A549 (cell line): ENCODE results near the gene EID2. TPM values are rescaled to one million over a fixed set of nuclear protein-coding genes. Genes with fewer than 3 reads are reported as not detected.

ENCODE experiments used
- ATAC-seq, 2 experiments: fragments of 200-7000 bp in 1 of 2; fragments of >200 bp in 1 of 2; cut with Nextera tagmentation in 1 of 2; cut with Tn5 transposase in 1 of 2; 3 replicates each; pipeline versions ENCODE4 v1.8.0 to v1.9.1; 2018 to 2020; ENCODE audit warnings: mild to moderate bottlenecking in 1 of 2, moderate library complexity in 1 of 2
- CTCF ChIA-PET: fragments of 300-600 bp; sonication (Branson Sonifier 250); formaldehyde crosslinking; extraction: SDS; loops from one replicate; lab custom pipeline; 2021; ENCODE audit warnings: antibody characterized with exemption, inconsistent platforms; lab: Yijun Ruan, JAX
- POLR2A ChIA-PET: fragments of 350-600 bp; formaldehyde crosslinking; extraction: SDS; loops from one replicate; lab custom pipeline; 2021; ENCODE audit warnings: antibody characterized with exemption, inconsistent platforms; lab: Yijun Ruan, JAX
- DNase-seq, 2 experiments: peaks; one replicate each; pipeline versions ENCODE4 v3.0.0 to v3.0.0-alpha.2; 2011 to 2016; ENCODE audit warnings: low read depth in 1 of 2, low spot score in 1 of 2
- FAIRE-seq: peaks from 2 replicates; lab custom pipeline; 2011; peaks lifted over from hg19 to GRCh38; lab: Jason Lieb, UNC
- H3K27ac ChIP-seq, 2 experiments: fragments of >200 bp; sonication (Bioruptor Twin); formaldehyde crosslinking; 3 replicates each; pipeline ENCODE4 v1.5.1; 2016 to 2017
- H3K4me1 ChIP-seq: fragments of >200 bp; sonication (Bioruptor Twin); formaldehyde crosslinking; 3 replicates; pipeline ENCODE4 v1.6.1; 2016
- H3K4me2 ChIP-seq: fragments of >200 bp; sonication (Bioruptor Twin); formaldehyde crosslinking; 3 replicates; pipeline ENCODE4 v1.6.1; 2016
- H3K4me3 ChIP-seq: fragments of >200 bp; sonication (Bioruptor Twin); formaldehyde crosslinking; 3 replicates; pipeline ENCODE4 v1.5.1; 2016
- H3K9me3 ChIP-seq: fragments of >200 bp; sonication (Bioruptor Twin); formaldehyde crosslinking; 3 replicates; pipeline ENCODE4 v1.6.1; 2016
- CBX8 ChIP-seq: fragments of 200-600 bp; sonication (generic); IDR thresholded peaks from 2 replicates; pipeline ENCODE4 v1.6.1; 2016
- EHF ChIP-seq: fragments of 250-450 bp; sonication (Bioruptor Pico); IDR thresholded peaks from 2 replicates; pipeline ENCODE4 v1.5.0; 2020; ENCODE audit warnings: mild to moderate bottlenecking
- EHMT2 ChIP-seq: fragments of 200-600 bp; sonication (generic); IDR thresholded peaks from 2 replicates; pipeline ENCODE4 v1.6.1; 2016; ENCODE audit warnings: antibody characterized with exemption, low read depth, mild to moderate bottlenecking, moderate library complexity
- ESRRA ChIP-seq: fragments of 150-350 bp; IDR thresholded peaks from 2 replicates; pipeline ENCODE4 v1.6.1; 2014; ENCODE audit warnings: mild to moderate bottlenecking, low read length, borderline replicate concordance
- FOSL2 ChIP-seq, 2 experiments: fragments of 450-650 bp in 1 of 2; fragments of >200 bp in 1 of 2; sonication (Bioruptor Twin) in 1 of 2; formaldehyde crosslinking; IDR thresholded peaks; 2 replicates each; pipeline versions ENCODE4 v1.5.0 to v1.6.1; 2016 to 2020; ENCODE audit warnings: mild to moderate bottlenecking in 1 of 2, moderate library complexity in 1 of 2
- HDAC2 ChIP-seq: fragments of 200-600 bp; sonication (generic); IDR thresholded peaks from 2 replicates; pipeline ENCODE4 v1.6.1; 2016
- HEYL ChIP-seq: fragments of 250-450 bp; sonication (Bioruptor Pico); IDR thresholded peaks from 2 replicates; pipeline ENCODE4 v1.8.0; 2021; ENCODE audit warnings: mild to moderate bottlenecking, moderate library complexity
- HOXB13 ChIP-seq: fragments of 250-450 bp; sonication (Bioruptor Pico); IDR thresholded peaks from 2 replicates; pipeline ENCODE4 v1.5.0; 2020; ENCODE audit warnings: low read depth, mild to moderate bottlenecking, moderate library complexity
- JUN ChIP-seq, 2 experiments: fragments of >200 bp; sonication (Bioruptor Twin); formaldehyde crosslinking; IDR thresholded peaks; 2 replicates in 1 of 2; 3 replicates in 1 of 2; pipeline ENCODE4 v1.6.1; 2016 to 2017
- KDM5A ChIP-seq: fragments of 200-600 bp; sonication (generic); IDR thresholded peaks from 2 replicates; pipeline ENCODE4 v1.6.1; 2016; ENCODE audit warnings: antibody characterized with exemption, mild to moderate bottlenecking
- MAZ ChIP-seq: fragments of 150-350 bp; IDR thresholded peaks from 2 replicates; pipeline ENCODE4 v1.6.1; 2014; ENCODE audit warnings: antibody characterized with exemption, low read depth, low read length, borderline replicate concordance
- MYC ChIP-seq: IDR thresholded peaks from 2 replicates; pipeline ENCODE4 v1.6.1; 2012; ENCODE audit warnings: mild to moderate bottlenecking, inconsistent platforms, low read length, improper control_type of control experiment, borderline replicate concordance
- NFE2L2 ChIP-seq: fragments of 150-350 bp; conservative IDR thresholded peaks from 2 replicates; pipeline ENCODE4 v1.6.1; 2014; ENCODE audit warnings: low read length
- PHF8 ChIP-seq: fragments of 200-600 bp; sonication (generic); IDR thresholded peaks from 2 replicates; pipeline ENCODE4 v1.6.1; 2016; ENCODE audit warnings: low read depth, mild to moderate bottlenecking, antibody characterized with exemption, moderate library complexity, borderline replicate concordance
- POLR2A ChIP-seq: IDR thresholded peaks from 2 replicates; pipeline ENCODE4 v1.6.1; 2012; ENCODE audit warnings: mild to moderate bottlenecking, low read length
- RAD21 ChIP-seq, 2 experiments: fragments of >200 bp in 1 of 2; sonication (Bioruptor Twin) in 1 of 2; formaldehyde crosslinking in 1 of 2; IDR thresholded peaks in 1 of 2; conservative IDR thresholded peaks in 1 of 2; 2 replicates in 1 of 2; 3 replicates in 1 of 2; pipeline ENCODE4 v1.6.1; 2012 to 2018; ENCODE audit warnings: inconsistent platforms in 1 of 2
- RFX5 ChIP-seq: fragments of 450-650 bp; IDR thresholded peaks from 2 replicates; pipeline ENCODE4 v1.7.1; 2014; ENCODE audit warnings: antibody characterized with exemption, mild to moderate bottlenecking, moderate library complexity
- RNF2 ChIP-seq: fragments of 200-600 bp; sonication (generic); IDR thresholded peaks from 2 replicates; pipeline ENCODE4 v1.6.1; 2016; ENCODE audit warnings: low read depth, mild to moderate bottlenecking, antibody characterized with exemption, moderate library complexity, borderline replicate concordance
- SMC3 ChIP-seq: fragments of >200 bp; sonication (Bioruptor Twin); formaldehyde crosslinking; IDR thresholded peaks from 3 replicates; pipeline ENCODE4 v1.6.1; 2018; ENCODE audit warnings: inconsistent platforms
- TFCP2L1 ChIP-seq: fragments of 250-450 bp; sonication (Bioruptor Pico); IDR thresholded peaks from 2 replicates; pipeline ENCODE4 v1.5.0; 2021; ENCODE audit warnings: mild to moderate bottlenecking
- ZC3H11A ChIP-seq: fragments of 450-650 bp; IDR thresholded peaks from 2 replicates; pipeline ENCODE4 v1.6.1; 2014; ENCODE audit warnings: antibody characterized with exemption, mild to moderate bottlenecking
- ZSCAN20 ChIP-seq: fragments of 250-450 bp; sonication (Bioruptor Pico); IDR thresholded peaks from 2 replicates; pipeline ENCODE4 v1.8.0; 2022; ENCODE audit warnings: mild to moderate bottlenecking, moderate library complexity
- whole genome bisulfite sequencing: methylation state at CpG from one replicate; pipeline ENCODE4 v1.1.6; 2017; ENCODE audit errors: missing lambda C conversion rate; 5-methylcytosine and 5-hydroxymethylcytosine counted together
- polyA plus RNA-seq, 4 experiments: library from polyadenylated mRNA; depleted of rRNA in 3 of 4; stranded (reverse); fragments of >200 nt; fragmentation: RNase III in 1 of 4; extraction: RNeasy Plus Mini Kit Qiagen cat#74134 plus additional on column Dnase treatment in 1 of 4; gene quantifications; 2 replicates in 3 of 4; 3 replicates in 1 of 4; pipeline ENCODE4 v1.2.3, GENCODE V29; 2011 to 2017
- TF ChIP-seq, protein P1 (sequence below): fragments of >200 bp; sonication (Bioruptor Twin); formaldehyde crosslinking; IDR thresholded peaks from 3 replicates; pipeline ENCODE4 v1.6.1; 2016
- TF ChIP-seq, protein P2 (sequence below): IDR thresholded peaks from 2 replicates; pipeline ENCODE4 v1.6.1; 2012; ENCODE audit warnings: low read depth, borderline replicate concordance
- TF ChIP-seq, protein P3 (sequence below): fragments of >200 bp; sonication (Bioruptor Twin); formaldehyde crosslinking; IDR thresholded peaks from 3 replicates; pipeline ENCODE4 v1.5.1; 2016

The EID2 gene
- polyA plus RNA-seq, 2 of the 4 experiments (the other 2 are of a cell fraction): 26.1 to 53.0 TPM

DNA sequence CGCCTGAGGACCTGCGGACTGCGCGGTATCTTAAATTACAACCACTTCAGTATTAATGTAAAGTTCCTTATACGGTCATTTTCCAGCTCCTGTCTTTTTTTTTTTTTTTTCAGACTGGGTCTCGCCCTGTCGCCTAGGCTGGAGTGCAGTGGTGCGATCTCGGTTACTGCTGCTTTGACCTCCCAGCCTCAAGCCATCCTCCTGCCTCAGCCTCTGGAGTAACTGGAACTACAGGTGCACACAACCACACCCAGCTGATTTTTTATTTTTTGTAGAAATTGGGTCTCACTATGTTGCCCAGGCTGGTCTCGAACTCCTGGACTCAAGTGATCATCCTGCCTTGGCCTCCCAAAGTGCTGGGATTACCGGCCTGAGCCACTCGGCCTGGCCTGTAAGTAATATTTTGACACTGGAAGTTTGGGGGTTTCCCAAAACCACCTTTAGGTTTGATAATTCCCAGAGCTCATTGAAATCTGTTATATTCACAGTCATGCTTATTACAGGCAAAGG is 6.9 kb downstream of the EID2 start:
- Histone ChIP-seq H3K4me3 (0 out of 3 replicates have a peak overlapping the region, but pooled peaks have one; percentile 3), H3K4me1 (peaks cover 14% of the 10 kb centered on the region), H3K27ac (no peak overlapping the region; a peak in 1 of 6 replicates), H3K4me2 (peak overlapping the region; percentile 61), H3K9me3 (no peaks in the 10 kb centered on the region)
- FAIRE-seq (no peak), DNase-seq (no peak), ATAC-seq (peak; percentile 5 to 39; a peak in 3 of 6 replicates)
- 28% methylated on average over 12 of the region's 12 CpGs for WGBS
- TF ChIP-seq TFCP2L1 (CRISPR knock-in tag): no peak
- no peak for TF ChIP-seq EHMT2
- no peak for TF ChIP-seq CBX8
- 0 out of 2 replicates have a peak, but pooled peaks have one; percentile 21 for TF ChIP-seq HOXB13 (CRISPR knock-in tag)
- ChIA-PET CTCF (interaction anchor here (0.6 to 14.2 kb wide), 40 partner anchors 9 to 831 kb away, joined by 3 to 299 read pairs (median 10); partner anchors contain the start of genes DLL3, MED29, PAF1 and PLEKHG2), POLR2A (interaction anchor here (0.6 to 3.4 kb wide), 9 partner anchors 52 to 301 kb away, joined by 3 to 40 read pairs (median 4); partner anchors contain the start of genes DYRK1B, RPS16, SUPT5H and TIMM50)

DNA sequence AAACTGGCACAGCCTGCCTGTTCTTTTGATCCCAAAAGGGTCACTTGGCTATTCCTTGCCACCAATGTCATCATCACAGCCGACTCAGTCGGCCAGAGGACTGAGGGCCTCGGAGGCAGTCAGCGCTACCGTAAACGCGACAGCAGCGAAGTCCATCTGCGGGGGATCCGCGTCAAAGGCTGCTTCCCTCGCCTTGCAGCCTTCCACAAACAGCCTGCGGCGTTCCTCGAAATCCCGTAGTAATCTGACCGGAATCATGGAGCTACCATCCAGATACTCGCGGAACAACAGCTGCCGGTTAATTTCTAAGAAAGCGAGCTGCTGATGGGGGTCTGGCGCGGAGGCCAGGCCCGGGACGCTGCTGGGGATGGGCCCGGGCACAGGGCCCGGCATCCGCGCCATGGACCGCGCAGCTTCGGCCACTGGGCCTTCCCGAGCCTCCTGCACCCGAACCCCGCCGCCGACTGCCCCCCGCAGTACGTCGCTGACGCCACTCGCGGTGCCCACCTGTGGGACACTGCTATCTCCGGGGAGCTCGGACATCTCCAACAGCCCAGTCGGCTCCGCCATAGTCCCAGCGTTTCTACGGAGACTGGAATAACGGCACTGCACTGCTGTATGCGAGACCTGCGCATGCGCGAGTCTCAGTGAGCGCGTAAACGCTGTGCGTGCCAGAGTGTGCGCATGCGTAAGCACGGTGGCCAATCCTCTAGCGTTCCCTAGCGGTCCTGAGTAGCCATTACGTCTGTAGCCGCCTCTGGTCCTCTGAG is 7.5 kb downstream of the EID2 start, which contains the start of gene EID2B:
Gene EID2B, minus strand, starts transcription at position 620 of the 770 bp plus-strand sequence. Its CDS starts 50 bp downstream, at position 570.
- FAIRE-seq: peak; percentile 100

More for the DNA sequence above, 7.5 kb downstream of the EID2 start, which contains the start of gene EID2B:
- ATAC-seq: peak; percentile 95 to 96
- H3K4me1 ChIP-seq: peaks cover 14% of the 10 kb centered on the region
- CTCF ChIA-PET: interaction anchor here (0.6 to 14.2 kb wide), 48 partner anchors 8 to 749 kb away, joined by 3 to 299 read pairs (median 6); partner anchors contain the start of genes DLL3, MED29, PAF1 and PLEKHG2
- WGBS: under 1% methylated on average over 65 of the region's 65 CpGs
- TF ChIP-seq SMC3 (peak; percentile 87), EHF (CRISPR knock-in tag) (no peak), MYC (peak; percentile 41; the same call in 1 of the 2 replicates), PHF8 (peak; percentile 96), RNF2 (peak; percentile 40; the same call in 1 of the 2 replicates), ZC3H11A (no peak), ZSCAN20 (CRISPR knock-in tag) (no peak), FOSL2 (IDR thresholded peaks at IDR 0.05) (no peak), FOSL2 (CRISPR knock-in tag; IDR thresholded peaks at IDR 0.05) (peak; percentile 3; the same call in 1 of the 2 replicates), KDM5A (peak; percentile 63), JUN (IDR thresholded peaks at IDR 0.05) (peak; percentile 79 to 93), MAZ (no peak), NFE2L2 (0 out of 2 replicates have a peak, but pooled peaks have one; percentile 11), HDAC2 (peak; percentile 75; the same call in 1 of the 2 replicates), RFX5 (peak; percentile 22; the same call in 1 of the 2 replicates), HEYL (CRISPR knock-in tag) (no peak), POLR2A (peak; percentile 96), ESRRA (0 out of 2 replicates have a peak, but pooled peaks have one; percentile 5), RAD21 (conservative IDR thresholded peaks at IDR 0.05 in 1 of 2, IDR thresholded peaks at IDR 0.05 in 1 of 2) (peak; percentile 100)
- TF ChIP-seq, protein P1, sequence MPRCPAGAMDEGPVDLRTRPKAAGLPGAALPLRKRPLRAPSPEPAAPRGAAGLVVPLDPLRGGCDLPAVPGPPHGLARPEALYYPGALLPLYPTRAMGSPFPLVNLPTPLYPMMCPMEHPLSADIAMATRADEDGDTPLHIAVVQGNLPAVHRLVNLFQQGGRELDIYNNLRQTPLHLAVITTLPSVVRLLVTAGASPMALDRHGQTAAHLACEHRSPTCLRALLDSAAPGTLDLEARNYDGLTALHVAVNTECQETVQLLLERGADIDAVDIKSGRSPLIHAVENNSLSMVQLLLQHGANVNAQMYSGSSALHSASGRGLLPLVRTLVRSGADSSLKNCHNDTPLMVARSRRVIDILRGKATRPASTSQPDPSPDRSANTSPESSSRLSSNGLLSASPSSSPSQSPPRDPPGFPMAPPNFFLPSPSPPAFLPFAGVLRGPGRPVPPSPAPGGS: peak; percentile 93
- TF ChIP-seq, protein P2, sequence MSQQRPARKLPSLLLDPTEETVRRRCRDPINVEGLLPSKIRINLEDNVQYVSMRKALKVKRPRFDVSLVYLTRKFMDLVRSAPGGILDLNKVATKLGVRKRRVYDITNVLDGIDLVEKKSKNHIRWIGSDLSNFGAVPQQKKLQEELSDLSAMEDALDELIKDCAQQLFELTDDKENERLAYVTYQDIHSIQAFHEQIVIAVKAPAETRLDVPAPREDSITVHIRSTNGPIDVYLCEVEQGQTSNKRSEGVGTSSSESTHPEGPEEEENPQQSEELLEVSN: peak; percentile 72
- TF ChIP-seq, protein P3, sequence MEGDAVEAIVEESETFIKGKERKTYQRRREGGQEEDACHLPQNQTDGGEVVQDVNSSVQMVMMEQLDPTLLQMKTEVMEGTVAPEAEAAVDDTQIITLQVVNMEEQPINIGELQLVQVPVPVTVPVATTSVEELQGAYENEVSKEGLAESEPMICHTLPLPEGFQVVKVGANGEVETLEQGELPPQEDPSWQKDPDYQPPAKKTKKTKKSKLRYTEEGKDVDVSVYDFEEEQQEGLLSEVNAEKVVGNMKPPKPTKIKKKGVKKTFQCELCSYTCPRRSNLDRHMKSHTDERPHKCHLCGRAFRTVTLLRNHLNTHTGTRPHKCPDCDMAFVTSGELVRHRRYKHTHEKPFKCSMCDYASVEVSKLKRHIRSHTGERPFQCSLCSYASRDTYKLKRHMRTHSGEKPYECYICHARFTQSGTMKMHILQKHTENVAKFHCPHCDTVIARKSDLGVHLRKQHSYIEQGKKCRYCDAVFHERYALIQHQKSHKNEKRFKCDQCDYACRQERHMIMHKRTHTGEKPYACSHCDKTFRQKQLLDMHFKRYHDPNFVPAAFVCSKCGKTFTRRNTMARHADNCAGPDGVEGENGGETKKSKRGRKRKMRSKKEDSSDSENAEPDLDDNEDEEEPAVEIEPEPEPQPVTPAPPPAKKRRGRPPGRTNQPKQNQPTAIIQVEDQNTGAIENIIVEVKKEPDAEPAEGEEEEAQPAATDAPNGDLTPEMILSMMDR: peak; percentile 100
- TF ChIP-seq, all 56 proteins: peak for 16
- POLR2A ChIA-PET: interaction anchor here (0.5 to 3.4 kb wide), 11 partner anchors 20 to 1573 kb away, joined by 3 to 40 read pairs (median 3); partner anchors contain the start of genes RPS16, SUPT5H and TIMM50
- H3K4me2 ChIP-seq: peak within 1 kb of the TSS; percentile 88
- peak; percentile 99 to 100 for DNase-seq
- peak within 1 kb of the TSS; percentile 68 for H3K4me3 ChIP-seq
- H3K27ac ChIP-seq: peak within 1 kb of the TSS; percentile 83 to 88
- H3K9me3 ChIP-seq: no peaks in the 10 kb centered on the region
